Activated CD4-positive, alpha-beta T cell treated with anti-CD3 and anti-CD28 coated beads for 24 hours (primary cell): Measurements from ENCODE around the gene CHD1L.
"Not testable (repeated sequence)": the region's sequence is repeated elsewhere in the genome, so short reads cannot be mapped to it uniquely, and the experiment has no call there.

Experiments used
- DNase-seq, 2 donors: peaks; one replicate each; pipeline ENCODE4 v3.0.0-alpha.2; 2020; ENCODE audit warnings: low read depth in 2 of 2

The CHD1L gene

DNA sequence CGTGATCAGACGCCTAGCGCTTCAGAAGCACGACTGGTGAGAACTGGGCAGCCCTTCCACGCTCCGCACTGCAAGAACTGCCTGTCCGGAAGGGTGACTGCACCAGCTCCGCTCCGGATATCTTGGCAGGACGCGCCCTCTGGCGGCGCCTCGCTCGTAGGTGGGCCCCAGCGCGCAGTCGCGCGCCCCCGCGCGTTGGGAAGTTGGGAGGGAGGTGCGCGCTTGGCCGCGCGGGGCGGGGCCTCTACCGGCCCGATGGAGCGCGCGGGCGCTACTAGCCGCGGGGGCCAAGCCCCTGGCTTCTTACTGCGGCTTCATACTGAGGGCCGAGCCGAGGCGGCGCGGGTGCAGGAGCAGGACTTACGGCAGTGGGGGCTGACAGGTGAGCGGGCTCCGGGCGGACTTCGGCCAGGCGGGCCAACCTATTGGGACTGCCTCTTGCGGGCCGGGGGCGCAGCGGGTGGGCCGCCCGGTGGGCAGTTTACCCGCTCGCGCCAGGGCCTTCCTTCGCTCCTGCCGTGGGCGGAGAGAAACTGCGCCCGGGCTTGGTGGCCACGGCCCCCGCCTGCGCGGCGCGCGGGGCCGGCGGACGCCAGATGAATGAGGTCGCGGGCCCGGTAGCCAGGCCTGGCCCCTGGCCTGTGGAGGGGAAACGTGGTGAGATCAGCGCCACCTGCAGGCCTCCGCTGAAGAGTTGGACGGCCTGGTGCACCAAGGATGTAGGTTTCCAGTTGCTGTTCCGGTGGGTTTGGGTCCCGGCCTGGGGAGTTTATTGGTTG is at the start of gene CHD1L:
TSS of gene CHD1L (plus strand) at position 236 of the 779 bp plus-strand sequence. CDS start at position 256, 20 bp downstream.
- peak; percentile 90 to 91 for DNase-seq

DNA sequence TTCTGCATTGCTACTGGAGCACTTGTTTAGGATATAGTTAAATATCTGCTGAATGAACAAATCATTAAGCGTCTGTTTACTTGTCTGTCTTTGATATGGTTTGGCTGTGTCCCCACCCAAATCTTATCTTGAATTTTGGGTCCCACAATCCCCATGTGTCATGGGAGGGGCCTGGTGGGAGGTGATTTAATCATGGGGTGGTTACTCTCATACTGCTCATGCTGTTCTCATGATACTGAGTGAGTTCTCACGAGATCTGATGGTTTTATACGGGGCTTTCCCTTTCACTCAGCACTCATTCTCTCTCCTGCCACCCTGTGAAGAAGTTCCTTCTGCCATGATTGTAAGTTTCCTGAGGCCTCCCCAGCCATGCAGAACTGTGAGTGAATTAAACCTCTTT is 45.2 kb upstream of the CHD1L start:
- not testable (repeated sequence) for DNase-seq

DNA sequence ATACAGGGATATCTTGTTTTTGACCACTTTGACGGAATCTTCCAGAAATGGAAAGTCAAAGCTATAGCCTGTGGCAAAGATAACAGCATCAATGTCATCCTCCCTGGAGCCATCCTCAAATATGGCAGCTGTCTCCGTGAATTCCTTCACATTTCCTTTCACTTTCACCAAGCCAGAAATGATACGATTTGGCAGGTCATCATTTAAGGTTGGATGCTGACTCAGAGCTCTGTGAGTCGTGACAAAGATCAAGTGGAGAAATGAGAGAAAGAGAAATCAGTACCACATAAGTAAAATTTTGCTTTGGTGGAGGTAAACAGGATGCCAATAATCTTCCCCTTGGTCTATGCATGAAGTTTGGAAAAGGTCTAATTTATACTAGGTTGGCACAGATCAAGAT is 41.2 kb upstream of the CHD1L start:
- DNase-seq, result no peak

- DNase-seq, result no peak
Observed at GRCh38 chr1:147201786-147202185, 40.7 kb upstream of the CHD1L start.

DNA sequence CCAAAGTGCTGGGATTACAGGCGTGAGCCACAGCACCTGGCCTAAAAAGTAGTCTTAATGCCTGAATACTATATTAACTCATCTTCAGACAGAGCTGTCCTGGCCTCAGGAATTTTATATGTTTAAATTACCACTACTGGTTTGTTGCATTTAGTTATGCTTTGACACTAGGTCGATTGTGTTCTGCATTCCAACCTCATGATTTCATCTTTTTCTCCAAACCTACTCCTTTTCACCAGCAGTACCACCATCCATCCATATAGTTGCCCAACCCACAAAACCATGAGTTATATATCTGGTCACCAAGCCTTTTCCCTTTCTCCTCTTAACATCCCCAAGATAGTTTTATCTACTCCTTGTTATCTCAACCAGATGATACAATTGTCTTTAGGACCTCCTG is 39.9 kb upstream of the CHD1L start:
- no peak for DNase-seq

- no peak for DNase-seq
Observed at GRCh38 chr1:147204080-147204479, 38.4 kb upstream of the CHD1L start.

GRCh38 chr1:147207192-147207591 is 35.3 kb upstream of the CHD1L start:
- no peak for DNase-seq

DNA sequence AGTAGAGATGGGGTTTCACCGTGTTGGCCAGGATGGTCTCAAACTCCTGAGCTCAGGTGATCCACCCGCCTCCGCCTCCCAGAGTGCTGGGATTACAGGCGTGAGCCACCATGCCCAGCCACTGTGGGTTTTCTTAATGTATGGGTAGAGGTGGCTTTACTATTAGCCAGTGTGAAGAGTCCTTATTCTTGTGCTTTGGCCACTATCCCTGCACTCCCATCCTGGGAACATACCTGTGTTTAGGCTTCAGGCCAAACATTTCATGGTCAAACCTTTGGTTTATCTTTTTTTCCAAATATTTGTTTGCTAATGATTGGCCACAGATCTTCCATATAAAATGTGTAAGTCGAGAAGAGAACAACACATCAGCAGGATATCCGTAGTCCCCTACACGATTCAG is 33.9 kb upstream of the CHD1L start:
- no peak for DNase-seq

DNA sequence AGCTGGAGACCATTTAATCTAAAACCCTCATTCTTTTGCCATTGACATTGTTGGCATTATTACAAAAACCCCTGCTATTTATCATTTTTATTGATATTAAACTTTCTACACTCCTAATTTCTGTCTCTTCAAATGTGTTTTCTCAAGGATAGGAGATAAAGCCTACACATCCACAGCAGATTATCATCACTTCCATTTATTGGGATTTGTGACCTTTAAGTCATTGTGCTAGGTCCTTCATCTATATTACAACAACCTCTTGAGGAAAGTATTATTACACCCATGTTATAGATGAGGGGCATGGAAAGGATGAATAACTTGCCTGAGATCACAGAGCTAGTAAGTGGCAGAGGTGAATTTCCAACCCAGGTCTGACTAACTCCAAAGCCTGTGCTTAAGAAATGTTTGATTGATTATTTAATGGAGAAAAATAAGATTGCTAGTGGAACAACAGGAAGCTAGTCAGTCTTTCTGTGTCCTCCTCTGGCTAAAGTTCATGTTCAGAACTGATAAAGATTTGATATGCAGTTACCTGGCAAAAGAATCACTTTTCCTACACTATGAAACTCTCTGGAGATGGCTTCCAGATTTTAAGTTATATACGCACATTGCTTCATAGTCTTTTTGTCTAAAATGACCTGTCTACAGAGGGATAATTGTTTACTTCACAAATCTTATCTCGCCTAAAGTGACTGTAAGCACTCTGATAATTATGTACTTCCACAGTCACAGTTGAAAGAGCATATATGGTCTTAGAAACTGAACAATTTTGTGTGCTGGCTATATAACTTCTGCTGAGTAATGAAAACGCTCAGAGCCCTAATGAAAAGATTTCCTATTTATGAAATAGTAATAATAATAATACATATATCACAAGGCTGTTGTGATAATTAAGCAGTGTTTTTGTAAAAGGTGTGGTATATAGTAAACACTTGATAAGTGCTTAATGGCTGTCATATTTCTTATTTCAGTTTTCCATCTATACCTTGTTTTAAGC is 32.4 kb upstream of the CHD1L start:
- DNase-seq, result no peak

DNA sequence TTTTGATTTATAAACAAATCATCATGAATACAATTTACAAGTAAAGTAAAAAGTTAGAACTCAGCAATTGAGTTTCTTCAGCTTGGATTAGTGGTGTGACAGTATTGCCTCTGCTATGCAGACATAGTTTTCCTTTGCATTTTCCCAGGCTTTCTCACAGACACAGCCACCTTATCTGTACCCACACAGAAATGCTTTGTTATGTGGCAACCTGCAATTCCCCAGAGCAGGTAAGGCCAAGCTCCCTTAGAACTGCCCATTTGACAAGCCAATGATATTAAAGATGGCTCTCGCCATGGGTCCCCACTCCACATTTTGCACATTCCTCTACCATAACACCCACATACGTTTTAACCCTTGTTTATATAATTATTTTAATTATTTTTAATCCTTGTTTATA is 31.5 kb upstream of the CHD1L start:
- no peak for DNase-seq

GRCh38 chr1:147211577-147211976 is 30.9 kb upstream of the CHD1L start:
- DNase-seq, result no peak

DNA sequence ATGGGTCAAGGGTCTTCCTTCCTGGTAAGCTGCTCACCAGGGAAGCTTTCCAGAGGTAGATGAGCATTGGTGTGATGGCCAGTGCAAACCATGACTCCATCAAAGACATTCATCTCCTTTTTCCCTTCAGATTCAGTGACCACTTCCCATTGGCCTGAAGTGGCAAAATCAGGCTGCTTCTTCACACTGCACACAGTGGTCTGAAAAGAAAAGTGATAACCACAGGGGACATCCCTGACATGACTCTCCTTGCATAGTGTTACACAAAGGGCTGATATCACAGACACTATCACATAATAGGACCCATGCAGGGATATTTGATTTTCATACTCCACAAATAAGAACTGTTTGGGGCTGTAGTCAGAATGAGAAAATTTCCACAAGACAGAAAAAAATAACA is 29.2 kb upstream of the CHD1L start:
- no peak for DNase-seq

DNA sequence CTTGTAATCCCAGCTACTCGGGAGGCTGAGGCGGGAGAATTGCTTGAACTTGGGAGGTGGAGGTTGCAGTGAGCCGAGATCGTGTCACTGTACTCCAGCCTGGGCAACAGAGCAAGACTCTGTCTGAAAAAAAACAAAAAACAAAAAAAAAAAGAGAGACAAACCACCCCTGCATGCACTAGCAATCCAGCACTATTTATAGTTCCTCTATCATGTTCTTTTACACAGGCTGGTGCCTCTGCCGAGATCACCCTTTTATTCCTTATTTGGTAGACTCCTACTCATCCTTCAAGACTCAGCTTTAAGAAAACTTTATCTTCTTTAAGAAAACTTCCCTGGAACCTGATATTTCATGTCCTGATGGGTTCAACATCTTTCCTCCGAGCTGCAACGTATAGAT is 28.2 kb upstream of the CHD1L start:
- DNase-seq, result no peak

- DNase-seq, result no peak
Observed at GRCh38 chr1:147214842-147215539, 27.5 kb upstream of the CHD1L start.

- no peak for DNase-seq
Observed at GRCh38 chr1:147215540-147215916, 27.0 kb upstream of the CHD1L start.

DNA sequence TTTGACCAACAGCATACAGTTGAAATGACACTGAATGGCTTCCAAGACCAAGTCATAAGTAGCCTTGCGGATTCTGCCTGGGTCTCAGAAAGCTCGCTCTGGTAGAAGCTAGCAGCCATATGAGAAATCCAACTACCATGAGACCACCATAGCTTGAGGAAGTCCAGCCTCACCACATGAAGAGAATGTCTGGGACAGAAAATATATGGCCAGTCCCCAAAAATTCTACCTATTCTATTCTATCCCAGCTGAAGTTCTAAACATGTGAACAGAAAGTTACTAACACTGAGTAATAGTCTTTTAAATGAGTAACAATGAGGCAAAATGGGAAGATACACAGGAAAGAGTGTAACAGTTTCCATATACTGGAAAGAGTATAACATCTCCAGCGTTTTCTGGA is 26.4 kb upstream of the CHD1L start:
- no peak for DNase-seq

DNA sequence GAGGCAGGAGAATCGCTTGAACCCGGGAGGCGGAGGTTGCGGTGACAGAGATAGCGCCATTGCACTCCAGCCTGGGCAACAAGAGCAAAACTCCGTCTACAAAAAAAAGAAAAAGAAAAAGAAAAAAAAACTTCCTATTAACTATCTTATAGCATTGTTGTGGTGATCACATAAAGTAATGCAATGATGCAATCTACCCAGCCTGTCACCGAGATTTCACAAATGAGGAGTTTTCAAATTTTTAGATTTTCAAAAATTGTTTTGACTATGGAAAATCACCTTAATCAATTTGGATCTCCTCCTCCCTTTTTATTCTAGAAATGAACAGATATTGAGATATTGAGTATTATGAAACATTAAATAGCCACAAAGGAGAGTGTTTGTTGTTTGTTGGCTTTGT is 25.3 kb upstream of the CHD1L start:
- no peak for DNase-seq

- DNase-seq, result no peak
Observed at GRCh38 chr1:147218606-147219005, 23.9 kb upstream of the CHD1L start.

GRCh38 chr1:147223740-147224615 is 18.5 kb upstream of the CHD1L start:
- no peak for DNase-seq

DNA sequence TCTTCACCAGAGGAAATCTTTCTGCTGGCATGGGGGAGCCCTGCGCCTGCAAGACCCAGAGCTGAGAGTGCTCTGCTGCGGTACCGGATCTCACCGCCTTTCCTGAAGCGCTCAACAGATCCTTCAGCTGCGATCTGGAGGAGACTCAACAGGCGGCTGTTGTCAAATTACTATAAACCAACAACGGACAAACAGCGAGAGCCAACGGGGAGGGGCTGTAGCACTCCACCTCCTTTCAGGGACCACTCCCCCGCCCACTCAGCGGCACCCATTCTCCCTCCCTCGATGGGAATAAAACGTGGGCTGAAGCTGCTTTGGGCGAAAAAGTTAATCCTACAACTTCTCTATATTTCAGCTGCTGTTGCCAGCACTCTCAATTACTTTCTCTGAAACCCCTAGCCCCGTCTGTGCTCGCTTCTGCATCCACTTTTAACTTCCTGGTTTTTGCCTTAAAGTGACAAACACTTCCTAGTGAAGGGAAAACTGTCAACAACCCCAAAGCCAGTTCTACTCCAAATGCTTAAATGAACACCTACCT is 17.2 kb upstream of the CHD1L start, which contains the start of gene FMO5:
TSS of gene FMO5 (minus strand) at position 147 of the 538 bp plus-strand sequence. CDS start 310 bp downstream, outside the sequence.
- DNase-seq, result peak in 1 of 2 donors; percentile 25

GRCh38 chr1:147231032-147231431 is 11.5 kb upstream of the CHD1L start:
- DNase-seq, result not testable (repeated sequence)
